NT2/D1 (cell line): ENCODE data around the gene SSR2.

ENCODE experiments used
- YY1 ChIP-seq: IDR thresholded peaks from 2 replicates; pipeline ENCODE4 v1.6.1; 2011; ENCODE audit not compliant: insufficient read length, insufficient read depth
- ZNF274 ChIP-seq: IDR thresholded peaks from 2 replicates; pipeline ENCODE4 v1.6.1; 2011; ENCODE audit warnings: mild to moderate bottlenecking, low read depth, low read length

- TF ChIP-seq YY1 (no peak), ZNF274 (no peak)
Observed at GRCh38 chr1:155996166-155996565, 24.6 kb downstream of the SSR2 start.
